Stimulated activated memory B cell treated with anti-CD40 and anti-IgM and Interleukin-4, amounts not matched to agents 10 μg/mL and 1 μg/mL and 100 μg/mL, for 72 hours (primary cell): ENCODE data around the gene PLCG2.
"Not testable (repeated sequence)": the region's sequence is repeated elsewhere in the genome, so short reads cannot be mapped to it uniquely, and the experiment has no call there.

Source experiments
- ATAC-seq: fragments of 150-1000 bp; cut with Tn5 transposase; 2 replicates; pipeline ENCODE4 v1.10.0; 2021
- H3K27ac Mint-ChIP-seq: one replicate; pipeline ENCODE4 v1.8.0; 2022; ENCODE audit warnings: mild to moderate bottlenecking, mixed read lengths
- H3K27me3 Mint-ChIP-seq: one replicate; pipeline ENCODE4 v1.8.0; 2022; ENCODE audit warnings: mixed read lengths
- H3K36me3 Mint-ChIP-seq: one replicate; pipeline ENCODE4 v1.8.0; 2022; ENCODE audit warnings: mixed read lengths
- H3K4me1 Mint-ChIP-seq: one replicate; pipeline ENCODE4 v1.8.0; 2022; ENCODE audit warnings: mixed read lengths
- H3K4me3 Mint-ChIP-seq: one replicate; pipeline ENCODE4 v1.8.0; 2022; ENCODE audit warnings: mild to moderate bottlenecking, moderate library complexity, mixed read lengths
- H3K9me3 Mint-ChIP-seq: one replicate; pipeline ENCODE4 v1.8.0; 2022; ENCODE audit warnings: mixed read lengths

PLCG2 gene

DNA sequence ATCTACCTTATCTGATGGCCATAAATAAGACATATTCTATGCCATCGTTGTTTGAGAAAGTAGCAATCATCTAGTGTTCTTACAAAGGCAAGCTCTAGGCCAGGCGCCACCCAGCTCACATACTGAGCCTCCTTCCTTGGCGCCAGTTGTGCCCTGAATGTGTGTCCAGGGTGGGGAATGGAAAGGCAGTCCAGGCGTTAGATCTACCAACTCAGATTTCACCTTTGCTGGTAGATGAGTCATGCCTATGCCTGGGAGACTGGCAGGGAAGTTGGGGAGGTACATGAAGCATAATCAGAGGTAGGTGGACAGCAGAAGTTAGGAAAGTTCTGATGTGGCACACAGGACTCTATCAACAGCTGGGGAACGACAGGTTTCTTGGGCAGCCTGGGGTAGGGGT lies 208.6 kb downstream of the PLCG2 start:
- Mint-ChIP-seq H3K4me3 (no peak overlapping the region), H3K36me3 (no peaks in the 10 kb centered on the region), H3K4me1 (no peaks in the 10 kb centered on the region), H3K9me3 (no peaks in the 10 kb centered on the region), H3K27me3 (no peaks in the 10 kb centered on the region), H3K27ac (no peak overlapping the region)
- no peak for ATAC-seq

GRCh38 chr16:81992859-81993258 lies 213.8 kb downstream of the PLCG2 start:
- Mint-ChIP-seq H3K27me3 (no peaks in the 10 kb centered on the region), H3K36me3 (peaks cover 12% of the 10 kb centered on the region), H3K9me3 (no peaks in the 10 kb centered on the region), H3K27ac (no peak overlapping the region), H3K4me3 (no peak overlapping the region), H3K4me1 (no peaks in the 10 kb centered on the region)
- ATAC-seq = no peak

GRCh38 chr16:81994485-81994884 lies 215.4 kb downstream of the PLCG2 start:
- H3K9me3 Mint-ChIP-seq = no peaks in the 10 kb centered on the region
- H3K27ac Mint-ChIP-seq = no peak overlapping the region
- no peak for ATAC-seq

GRCh38 chr16:81995651-81996050 lies 216.6 kb downstream of the PLCG2 start:
- Mint-ChIP-seq H3K27ac (no peak overlapping the region), H3K4me3 (no peak overlapping the region), H3K9me3 (no peaks in the 10 kb centered on the region), H3K36me3 (peaks cover 29% of the 10 kb centered on the region), H3K4me1 (no peaks in the 10 kb centered on the region), H3K27me3 (no peaks in the 10 kb centered on the region)
- ATAC-seq = no peak

More at GRCh38 chr16:81994485-81994884, 215.4 kb downstream of the PLCG2 start:
- Mint-ChIP-seq H3K4me1 (no peaks in the 10 kb centered on the region), H3K4me3 (no peak overlapping the region), H3K27me3 (no peaks in the 10 kb centered on the region), H3K36me3 (peaks cover 22% of the 10 kb centered on the region)

- Mint-ChIP-seq H3K27ac (no peak overlapping the region), H3K9me3 (no peaks in the 10 kb centered on the region), H3K27me3 (no peaks in the 10 kb centered on the region), H3K4me3 (no peak overlapping the region), H3K4me1 (no peaks in the 10 kb centered on the region), H3K36me3 (peaks cover 36% of the 10 kb centered on the region)
- ATAC-seq = no peak
These were observed 217.8 kb downstream of the PLCG2 start for GRCh38 chr16:81996664-81997509.

GRCh38 chr16:81997738-81998137 lies 218.6 kb downstream of the PLCG2 start:
- H3K27me3 Mint-ChIP-seq = no peaks in the 10 kb centered on the region
- H3K27ac Mint-ChIP-seq = no peak overlapping the region
- no peak for ATAC-seq
- no peak overlapping the region for H3K4me3 Mint-ChIP-seq
- no peaks in the 10 kb centered on the region for H3K4me1 Mint-ChIP-seq
- H3K36me3 Mint-ChIP-seq = peaks cover 41% of the 10 kb centered on the region
- no peaks in the 10 kb centered on the region for H3K9me3 Mint-ChIP-seq

DNA sequence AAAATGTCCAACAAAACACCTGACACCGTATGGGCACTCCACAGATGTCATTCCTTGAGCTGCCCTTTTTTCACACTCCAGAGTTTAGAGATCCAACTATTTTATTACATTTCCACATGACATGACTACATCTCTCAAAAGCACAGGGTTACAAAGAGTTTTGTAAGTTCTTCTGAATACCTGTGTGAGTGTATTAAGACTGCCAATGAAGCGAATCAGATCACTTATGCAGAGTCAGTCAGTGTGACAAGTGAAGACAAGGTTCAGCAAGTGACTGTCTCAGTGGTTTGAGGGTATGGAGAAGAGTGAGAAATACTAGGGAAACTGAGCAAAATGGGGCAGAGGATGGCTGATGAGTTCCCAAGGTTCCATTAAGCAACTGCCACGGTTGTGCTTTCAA lies 223.7 kb downstream of the PLCG2 start:
- Mint-ChIP-seq H3K4me3 (no peak overlapping the region), H3K4me1 (no peaks in the 10 kb centered on the region), H3K27me3 (no peaks in the 10 kb centered on the region), H3K36me3 (peaks cover 64% of the 10 kb centered on the region), H3K9me3 (no peaks in the 10 kb centered on the region), H3K27ac (no peak overlapping the region)
- no peak for ATAC-seq

DNA sequence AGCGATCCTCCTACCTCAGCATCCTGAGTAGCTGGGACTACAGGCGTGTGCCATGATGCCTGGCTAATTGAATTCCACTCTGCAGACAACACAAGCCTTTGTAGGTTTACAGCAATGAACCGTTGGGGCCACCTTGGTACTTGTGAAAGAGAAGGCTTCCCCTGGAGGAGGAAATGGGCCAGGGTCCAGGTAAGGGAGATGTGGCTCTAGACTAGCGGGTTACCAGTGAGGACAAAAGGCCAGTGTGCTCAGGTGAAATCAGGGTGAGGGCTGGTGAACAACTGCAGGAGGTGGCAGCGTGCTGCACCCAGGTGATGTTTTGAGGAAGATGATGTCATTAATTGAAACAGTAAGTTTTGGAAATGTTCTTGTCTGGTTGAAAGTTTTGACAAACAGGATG lies 225.5 kb downstream of the PLCG2 start:
- Mint-ChIP-seq H3K4me3 (no peak overlapping the region), H3K27me3 (no peaks in the 10 kb centered on the region), H3K9me3 (peaks cover 6% of the 10 kb centered on the region), H3K27ac (no peak overlapping the region), H3K36me3 (peaks cover 71% of the 10 kb centered on the region), H3K4me1 (no peaks in the 10 kb centered on the region)
- ATAC-seq = no peak

GRCh38 chr16:82005027-82005830 lies 226.1 kb downstream of the PLCG2 start:
- Mint-ChIP-seq H3K4me1 (peaks cover under 1% of the 10 kb centered on the region), H3K27me3 (no peaks in the 10 kb centered on the region), H3K9me3 (peaks cover 6% of the 10 kb centered on the region), H3K4me3 (no peak overlapping the region), H3K36me3 (peaks cover 67% of the 10 kb centered on the region), H3K27ac (no peak overlapping the region)
- no peak for ATAC-seq

- peaks cover 67% of the 10 kb centered on the region for H3K36me3 Mint-ChIP-seq
- H3K9me3 Mint-ChIP-seq = peaks cover 6% of the 10 kb centered on the region
These were observed 226.9 kb downstream of the PLCG2 start for GRCh38 chr16:82006036-82006435.

DNA sequence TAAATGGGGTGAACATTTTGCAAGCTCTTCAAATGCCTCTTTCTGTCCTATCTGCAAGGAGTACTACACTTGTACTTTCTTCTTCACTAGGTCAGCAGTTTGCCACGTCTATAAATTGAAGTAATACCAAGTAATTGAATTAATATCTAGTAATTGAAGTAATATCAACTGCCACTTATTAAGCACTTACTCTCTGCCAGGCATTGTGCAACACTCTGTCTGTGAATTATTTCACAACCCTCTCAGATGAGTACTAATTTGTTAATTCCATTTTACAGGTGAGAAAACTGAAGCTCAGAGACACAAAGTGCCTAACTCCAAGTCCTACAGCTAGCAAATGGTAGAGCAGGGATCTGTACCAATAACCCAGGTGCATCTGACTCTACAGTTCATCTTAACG lies 228.1 kb downstream of the PLCG2 start:
- Mint-ChIP-seq H3K4me3 (no peak overlapping the region), H3K36me3 (peaks cover 56% of the 10 kb centered on the region), H3K27me3 (no peaks in the 10 kb centered on the region), H3K4me1 (peaks cover 17% of the 10 kb centered on the region), H3K27ac (no peak overlapping the region), H3K9me3 (peaks cover 6% of the 10 kb centered on the region)
- no peak for ATAC-seq

More at GRCh38 chr16:82006036-82006435, 226.9 kb downstream of the PLCG2 start:
- H3K4me3 Mint-ChIP-seq = no peak overlapping the region
- no peak overlapping the region for H3K27ac Mint-ChIP-seq
- H3K27me3 Mint-ChIP-seq = no peaks in the 10 kb centered on the region
- no peak for ATAC-seq
- peaks cover 9% of the 10 kb centered on the region for H3K4me1 Mint-ChIP-seq

DNA sequence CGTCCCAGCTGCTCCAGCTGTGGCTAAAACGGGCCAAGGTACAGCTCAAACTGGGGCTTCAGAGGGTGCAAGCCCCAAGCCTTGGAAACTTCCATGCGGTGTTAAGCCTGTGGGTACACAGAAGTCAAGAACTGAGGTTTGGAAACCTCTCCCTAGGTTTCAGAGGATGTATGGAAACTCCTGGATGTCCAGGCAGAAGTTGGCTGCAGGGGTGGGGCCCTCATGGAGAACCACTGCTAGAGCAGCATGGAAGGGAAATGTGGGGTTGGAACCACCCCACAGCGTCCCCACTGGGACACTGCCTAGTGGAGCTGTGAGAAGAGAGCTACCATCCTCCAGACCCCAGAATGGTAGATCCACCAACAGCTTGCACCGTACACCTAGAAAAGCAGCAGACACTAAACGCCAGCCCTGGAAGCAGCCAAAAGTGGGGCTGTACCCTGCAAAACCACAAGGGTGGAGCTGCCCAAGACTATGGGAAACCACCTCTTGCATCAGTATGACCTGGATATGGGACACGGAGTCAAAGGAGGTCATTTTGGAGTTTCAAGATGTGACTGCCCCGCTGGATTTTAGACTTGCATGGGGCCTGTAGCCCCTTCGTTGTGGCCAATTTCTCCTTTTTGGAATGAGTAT lies 230.0 kb downstream of the PLCG2 start:
- H3K4me1 Mint-ChIP-seq = peaks cover 17% of the 10 kb centered on the region
- H3K4me3 Mint-ChIP-seq = no peak overlapping the region
- no peak for ATAC-seq
- H3K27me3 Mint-ChIP-seq = no peaks in the 10 kb centered on the region
- peaks cover 51% of the 10 kb centered on the region for H3K36me3 Mint-ChIP-seq
- H3K9me3 Mint-ChIP-seq = peaks cover 6% of the 10 kb centered on the region
- no peak overlapping the region for H3K27ac Mint-ChIP-seq

GRCh38 chr16:82009789-82010188 lies 230.7 kb downstream of the PLCG2 start:
- not testable (repeated sequence) for H3K9me3 Mint-ChIP-seq, H3K4me3 Mint-ChIP-seq, H3K27me3 Mint-ChIP-seq, ATAC-seq, H3K27ac Mint-ChIP-seq
- Mint-ChIP-seq H3K4me1 (peaks cover 17% of the 10 kb centered on the region), H3K36me3 (peaks cover 44% of the 10 kb centered on the region)

DNA sequence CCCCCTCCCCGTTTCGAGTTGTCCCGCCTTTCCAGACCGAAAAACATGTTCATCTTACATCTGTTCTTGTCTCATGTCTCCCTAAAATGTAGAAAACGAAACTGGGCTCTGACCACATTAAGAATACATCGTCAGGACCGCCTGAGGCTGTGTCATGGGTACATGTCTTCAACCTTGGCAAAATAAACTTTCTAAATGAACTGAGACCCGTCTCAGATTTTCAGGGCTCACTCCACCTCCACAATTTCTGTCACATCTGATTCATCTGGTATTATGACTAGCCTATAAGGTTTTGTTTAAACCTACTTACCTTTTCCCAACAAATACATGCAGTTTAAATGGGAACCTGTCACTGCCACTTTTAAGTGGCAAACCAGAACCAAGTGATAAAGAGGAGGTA lies 231.6 kb downstream of the PLCG2 start:
- Mint-ChIP-seq H3K4me1 (peaks cover 17% of the 10 kb centered on the region), H3K27ac (peak overlapping the region; percentile 78), H3K9me3 (peaks cover 6% of the 10 kb centered on the region), H3K36me3 (peaks cover 36% of the 10 kb centered on the region), H3K27me3 (no peaks in the 10 kb centered on the region), H3K4me3 (peak overlapping the region; percentile 82)
- no peak for ATAC-seq

DNA sequence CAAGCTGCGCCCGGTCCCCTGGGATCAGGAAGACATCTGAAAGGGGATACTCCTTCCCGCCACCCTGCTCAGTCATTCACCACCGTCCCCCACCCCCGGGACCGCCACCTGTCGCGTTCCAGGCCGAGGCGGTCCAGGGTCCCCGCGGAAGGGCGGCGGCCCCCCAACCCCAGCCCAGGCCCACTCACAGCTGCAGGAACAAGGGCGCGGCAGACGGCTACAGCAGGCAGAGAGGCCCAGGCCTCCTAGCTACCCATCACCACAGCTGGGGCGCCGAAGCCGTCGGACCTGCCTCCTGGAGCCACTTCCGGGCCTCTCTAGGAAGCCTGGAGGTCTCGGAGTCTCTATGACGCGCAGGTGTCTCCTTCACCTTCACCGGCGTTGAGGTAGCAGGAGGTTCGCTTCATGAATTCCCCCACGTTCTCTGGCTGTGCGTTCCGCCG lies 232.1 kb downstream of the PLCG2 start, which contains the start of gene SDR42E1:
SDR42E1 (minus strand) TSS at position 272 of the 443 bp plus-strand sequence. CDS start 10,612 bp downstream, outside the sequence.
- Mint-ChIP-seq H3K36me3 (peaks cover 32% of the 10 kb centered on the region), H3K9me3 (peaks cover 6% of the 10 kb centered on the region), H3K4me1 (peaks cover 17% of the 10 kb centered on the region), H3K27me3 (no peaks in the 10 kb centered on the region), H3K27ac (peak within 1 kb of the TSS; percentile 78), H3K4me3 (peak within 1 kb of the TSS; percentile 82)
- peak; percentile 97 for ATAC-seq
